ENCODE measurements around the gene SLCO3A1.

- TF ChIP-seq POLR2A (IDR thresholded peaks at IDR 0.05) (no peak), CTCF (IDR thresholded peaks at IDR 0.05) (no peak), POLR2AphosphoS5 (IDR thresholded peaks at IDR 0.05) (no peak)
These were observed 1.7 kb downstream of the SLCO3A1 start for GRCh38 chr15:91855241-91855640.
